AG04449 (cell line): ENCODE data around the gene ZBTB12.
"Not testable (repeated sequence)": the region's sequence is repeated elsewhere in the genome, so short reads cannot be mapped to it uniquely, and the experiment has no call there.

Experiments
- CTCF ChIA-PET: fragments of 350-600 bp; formaldehyde crosslinking; extraction: SDS; loops from one replicate; lab custom pipeline; 2021; ENCODE audit warnings: antibody characterized with exemption; lab: Yijun Ruan, JAX
- POLR2A ChIA-PET: fragments of 400-600, 350-600 bp; formaldehyde crosslinking; extraction: SDS; loops from one replicate; lab custom pipeline; 2020; ENCODE audit warnings: antibody characterized with exemption, inconsistent platforms; lab: Yijun Ruan, JAX
- DNase-seq: peaks from one replicate; pipeline ENCODE4 v3.0.0-alpha.2; 2010; ENCODE audit warnings: low read depth, low spot score
- H3K4me3 ChIP-seq: 2 replicates; pipeline ENCODE4 v1.5.1; 2011; ENCODE audit warnings: low read depth, mild to moderate bottlenecking, control low read depth, low read length
- CTCF ChIP-seq: IDR thresholded peaks from one replicate; pipeline ENCODE4 v1.5.1; 2011; ENCODE audit warnings: mild to moderate bottlenecking, moderate library complexity, low read length, control low read depth, inconsistent platforms; ENCODE audit not compliant: insufficient read depth; ENCODE audit errors: missing control alignments

Gene ZBTB12

GRCh38 chr6:31874084-31874670, 27.7 kb downstream of the ZBTB12 start:
- POLR2A ChIA-PET, result no interaction called here
- CTCF ChIA-PET, result interaction anchor here (0.7 to 4.3 kb wide), 3 partner anchors 15 to 193 kb away, joined by 3 to 44 read pairs (median 5); partner anchors contain the start of gene LY6G5C

GRCh38 chr6:31871046-31871659, 30.7 kb downstream of the ZBTB12 start:
- no peak overlapping the region for H3K4me3 ChIP-seq
- ChIA-PET CTCF (interaction anchor here (0.6 to 1.9 kb wide), 3 partner anchors 17 to 320 kb away, joined by 3 to 7 read pairs (median 3); no protein-coding TSS in a partner anchor), POLR2A (no interaction called here)
- DNase-seq, result no peak
- no peak for TF ChIP-seq CTCF

More at GRCh38 chr6:31874084-31874670, 27.7 kb downstream of the ZBTB12 start:
- no peak for DNase-seq
- H3K4me3 ChIP-seq, result no peak overlapping the region
- no peak for TF ChIP-seq CTCF

- TF ChIP-seq CTCF, result no peak
- no peak overlapping the region for H3K4me3 ChIP-seq
- ChIA-PET POLR2A (no interaction called here), CTCF (interaction anchor here (1.9 kb wide), 1 partner anchor 18 kb away, joined by 7 read pairs; no protein-coding TSS in a partner anchor)
- DNase-seq, result no peak
Observed at GRCh38 chr6:31870385-31870921, 31.4 kb downstream of the ZBTB12 start.

- no peak for TF ChIP-seq CTCF
- ChIA-PET POLR2A (no interaction called here), CTCF (interaction anchor here (2.0 kb wide), 1 partner anchor 83 kb away, joined by 10 read pairs; no protein-coding TSS in a partner anchor)
- no peak overlapping the region for H3K4me3 ChIP-seq
- DNase-seq, result no peak
Observed at GRCh38 chr6:31869343-31869742, 32.5 kb downstream of the ZBTB12 start.

GRCh38 chr6:31868658-31868971, 33.3 kb downstream of the ZBTB12 start:
- CTCF ChIA-PET, result interaction anchor here (2.0 kb wide), 1 partner anchor 84 kb away, joined by 10 read pairs; no protein-coding TSS in a partner anchor
- not testable (repeated sequence) for H3K4me3 ChIP-seq, DNase-seq
- POLR2A ChIA-PET, result interaction anchor here (0.8 kb wide), 1 partner anchor 103 kb away, joined by 3 read pairs; the partner anchor contains the start of gene DXO

- TF ChIP-seq CTCF, result no peak
- POLR2A ChIA-PET, result no interaction called here
- CTCF ChIA-PET, result interaction anchor here (0.9 to 4.5 kb wide), 2 partner anchors 10 to 185 kb away, joined by 3 to 22 read pairs; partner anchors contain the start of gene LY6G5C
Observed at GRCh38 chr6:31865205-31866118, 36.4 kb downstream of the ZBTB12 start.

More at GRCh38 chr6:31865205-31866118, 36.4 kb downstream of the ZBTB12 start:
- no peak overlapping the region for H3K4me3 ChIP-seq
- no peak for DNase-seq
